ENCODE data around the gene LPIN1.

LPIN1 gene

GRCh38 chr2:11861044-11861443, 114.6 kb downstream of the LPIN1 start:
- in situ Hi-C loops (cut with HindIII; ENCODE audit: low sequenced_read_pairs): no loop called here

GRCh38 chr2:11862049-11862448, 115.6 kb downstream of the LPIN1 start:
- in situ Hi-C loops (cut with HindIII; ENCODE audit: low sequenced_read_pairs): no loop called here

GRCh38 chr2:11863103-11863502, 116.7 kb downstream of the LPIN1 start:
- in situ Hi-C loops (cut with HindIII; ENCODE audit: low sequenced_read_pairs): no loop called here

- in situ Hi-C loops (cut with HindIII; ENCODE audit: low sequenced_read_pairs): no loop called here
Observed at GRCh38 chr2:11863513-11864328, 117.3 kb downstream of the LPIN1 start.

GRCh38 chr2:11864724-11865123, 118.3 kb downstream of the LPIN1 start:
- in situ Hi-C loops (cut with HindIII; ENCODE audit: low sequenced_read_pairs): no loop called here

DNA sequence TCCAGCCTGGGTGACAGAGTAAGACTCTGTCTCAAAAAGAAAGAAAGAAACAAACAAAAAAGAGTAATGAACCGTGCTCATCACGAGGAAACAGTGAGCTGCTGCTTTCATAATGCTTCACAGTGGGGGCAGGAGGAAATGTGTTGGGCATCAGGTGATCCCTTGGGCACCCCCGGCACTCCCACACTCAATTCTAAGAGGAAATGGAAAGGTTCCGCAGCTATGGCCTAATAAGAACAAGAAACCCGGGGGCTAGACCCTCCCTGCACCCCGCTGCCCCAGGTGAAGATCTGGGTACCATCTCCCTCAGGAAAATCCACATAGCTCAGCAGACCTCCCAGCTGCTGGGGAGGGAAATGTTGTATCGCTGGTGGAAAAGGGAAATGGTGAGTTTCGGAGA, 118.9 kb downstream of the LPIN1 start:
- in situ Hi-C loops (cut with HindIII; ENCODE audit: low sequenced_read_pairs): no loop called here

- in situ Hi-C loops (cut with HindIII; ENCODE audit: low sequenced_read_pairs): no loop called here
Observed at GRCh38 chr2:11865805-11866204, 119.4 kb downstream of the LPIN1 start.

- in situ Hi-C loops (cut with HindIII; ENCODE audit: low sequenced_read_pairs): no loop called here
Observed at GRCh38 chr2:11866358-11867335, 120.2 kb downstream of the LPIN1 start.

- in situ Hi-C loops (cut with HindIII; ENCODE audit: low sequenced_read_pairs): no loop called here
Observed at GRCh38 chr2:11867926-11868325, 121.5 kb downstream of the LPIN1 start.

DNA sequence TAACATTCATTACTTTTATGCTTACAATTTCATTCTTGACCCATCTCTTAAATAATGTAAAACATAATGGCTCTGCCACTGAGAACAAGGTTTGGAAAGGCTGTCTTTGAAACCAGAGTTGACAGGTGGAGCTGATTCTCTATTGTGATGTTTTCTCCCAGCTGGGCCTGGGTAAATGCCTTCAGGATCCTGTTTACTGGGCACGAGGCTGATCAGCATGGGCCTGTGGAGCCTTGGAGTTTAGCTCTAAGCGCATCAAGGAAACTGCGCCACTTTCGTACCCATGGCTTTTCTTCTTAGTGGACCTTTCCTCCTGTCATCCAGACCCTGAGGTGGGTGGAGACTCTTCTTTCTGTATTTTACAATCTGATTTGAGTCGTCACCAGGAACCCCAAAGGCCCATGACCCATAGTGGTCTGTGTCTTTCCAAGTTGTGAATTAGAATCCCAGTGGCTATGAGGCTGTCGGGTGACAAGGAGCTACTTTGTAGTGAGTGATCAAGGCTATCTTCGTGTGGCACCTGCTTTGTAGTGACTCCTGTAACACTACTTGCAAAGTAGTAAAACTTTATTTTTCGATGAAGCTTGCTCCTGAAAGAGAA, 123.1 kb downstream of the LPIN1 start:
- in situ Hi-C loops (cut with HindIII; ENCODE audit: low sequenced_read_pairs): no loop called here

- in situ Hi-C loops (cut with HindIII; ENCODE audit: low sequenced_read_pairs): no loop called here
Observed at GRCh38 chr2:11870064-11870463, 123.6 kb downstream of the LPIN1 start.

- in situ Hi-C loops (cut with HindIII; ENCODE audit: low sequenced_read_pairs): no loop called here
Observed at GRCh38 chr2:11870584-11870983, 124.2 kb downstream of the LPIN1 start.

DNA sequence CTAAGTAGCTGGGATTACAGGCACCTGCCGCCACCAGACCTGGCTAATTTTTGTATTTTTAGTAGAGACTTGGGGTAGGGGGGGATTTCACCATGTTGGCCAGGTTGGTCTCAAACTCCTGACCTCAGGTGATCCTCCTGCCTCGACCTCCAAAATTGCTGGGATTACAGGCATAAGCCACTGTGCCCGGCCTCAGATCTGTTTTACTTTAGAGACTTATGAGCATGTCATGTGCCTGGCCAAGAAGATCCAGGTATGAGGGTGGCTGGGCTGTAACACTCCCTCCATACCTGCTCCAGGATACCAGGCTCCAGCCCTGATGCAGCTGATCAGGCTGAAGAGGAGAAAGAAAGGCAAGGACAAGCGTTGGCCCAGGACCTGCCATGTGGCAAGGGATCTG, 125.0 kb downstream of the LPIN1 start:
- in situ Hi-C loops (cut with HindIII; ENCODE audit: low sequenced_read_pairs): no loop called here

GRCh38 chr2:11872247-11872947, 126.0 kb downstream of the LPIN1 start:
- in situ Hi-C loops (cut with HindIII; ENCODE audit: low sequenced_read_pairs): no loop called here

GRCh38 chr2:11872948-11873269, 126.5 kb downstream of the LPIN1 start:
- in situ Hi-C loops (cut with HindIII; ENCODE audit: low sequenced_read_pairs): no loop called here

DNA sequence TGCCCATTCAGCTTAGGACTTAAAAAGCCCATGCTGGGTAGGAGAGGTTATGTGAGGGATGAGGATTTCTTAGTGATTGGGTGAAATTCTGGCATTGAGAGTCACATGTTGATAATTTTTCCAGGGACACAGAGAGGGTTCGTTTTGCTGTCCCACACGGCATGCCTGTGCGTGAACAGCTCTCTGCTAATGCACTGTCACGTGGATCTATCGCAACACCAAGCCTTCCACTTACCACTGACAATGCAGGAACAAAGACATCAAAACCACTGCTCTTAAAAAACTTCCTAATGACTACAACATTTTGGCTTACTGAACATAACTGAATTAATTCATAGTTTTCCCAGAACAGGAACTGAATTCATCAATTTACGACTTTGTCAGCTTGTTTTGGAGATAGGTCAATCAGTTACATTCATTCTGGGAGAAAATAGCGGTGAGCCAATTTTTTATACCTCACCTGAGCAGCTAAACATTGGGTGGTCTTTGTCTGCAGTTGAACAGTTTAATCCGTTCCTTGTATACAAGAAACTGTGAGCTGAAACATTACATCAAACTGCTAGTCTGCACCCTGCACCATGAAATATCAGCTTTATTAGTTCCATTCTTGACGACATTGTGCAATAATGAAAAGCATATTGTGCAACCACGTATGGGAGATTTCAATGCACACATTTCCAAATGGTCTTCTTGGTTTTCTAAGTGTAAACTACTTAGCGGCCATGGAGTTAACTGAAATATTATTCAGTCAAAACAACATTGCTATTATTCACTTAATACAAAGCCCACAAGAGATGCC, 127.1 kb downstream of the LPIN1 start:
- in situ Hi-C loops (cut with HindIII; ENCODE audit: low sequenced_read_pairs): no loop called here

DNA sequence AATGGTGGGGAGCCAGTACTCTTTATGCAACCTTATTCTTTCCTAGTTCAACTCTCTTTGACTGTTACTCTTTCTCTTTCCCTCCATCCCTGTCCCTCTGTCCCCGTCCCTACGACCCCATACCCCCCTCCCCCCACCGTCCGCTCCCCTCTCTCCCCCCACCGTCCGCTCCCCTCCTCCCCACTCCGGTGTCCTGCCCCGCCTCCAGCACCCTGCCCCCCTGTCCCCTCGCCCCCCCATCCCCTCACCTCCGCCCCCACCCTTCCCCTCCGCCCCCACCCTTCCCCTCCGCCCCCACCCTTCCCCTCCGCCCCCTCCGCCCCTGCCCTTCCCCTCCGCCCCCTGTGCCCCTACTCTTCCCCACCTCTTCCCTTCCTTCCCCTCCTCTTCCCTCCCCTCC, 128.4 kb downstream of the LPIN1 start:
- in situ Hi-C loops (cut with HindIII; ENCODE audit: low sequenced_read_pairs): no loop called here

DNA sequence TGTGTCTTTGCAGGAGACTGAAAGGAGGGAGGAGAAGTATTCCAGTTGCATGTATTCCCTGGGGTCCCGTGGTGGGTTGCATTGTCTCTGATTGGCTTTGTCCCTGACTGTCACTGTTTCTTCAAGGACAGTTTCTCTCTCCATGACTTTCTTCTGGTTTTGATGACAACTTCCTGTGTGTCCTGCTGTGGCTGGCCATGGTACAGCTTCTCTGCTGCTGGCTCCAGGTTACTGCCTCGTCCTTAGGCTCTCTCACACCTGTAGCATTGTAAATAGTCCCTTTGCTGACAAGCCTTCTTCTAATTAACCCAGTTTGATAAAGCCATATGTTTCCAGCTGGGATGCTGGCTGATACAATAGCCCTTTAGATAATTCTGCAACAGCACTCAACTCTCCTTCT, 129.0 kb downstream of the LPIN1 start:
- in situ Hi-C loops (cut with HindIII; ENCODE audit: low sequenced_read_pairs): no loop called here

- in situ Hi-C loops (cut with HindIII; ENCODE audit: low sequenced_read_pairs): no loop called here
Observed at GRCh38 chr2:11876436-11876835, 130.0 kb downstream of the LPIN1 start.

DNA sequence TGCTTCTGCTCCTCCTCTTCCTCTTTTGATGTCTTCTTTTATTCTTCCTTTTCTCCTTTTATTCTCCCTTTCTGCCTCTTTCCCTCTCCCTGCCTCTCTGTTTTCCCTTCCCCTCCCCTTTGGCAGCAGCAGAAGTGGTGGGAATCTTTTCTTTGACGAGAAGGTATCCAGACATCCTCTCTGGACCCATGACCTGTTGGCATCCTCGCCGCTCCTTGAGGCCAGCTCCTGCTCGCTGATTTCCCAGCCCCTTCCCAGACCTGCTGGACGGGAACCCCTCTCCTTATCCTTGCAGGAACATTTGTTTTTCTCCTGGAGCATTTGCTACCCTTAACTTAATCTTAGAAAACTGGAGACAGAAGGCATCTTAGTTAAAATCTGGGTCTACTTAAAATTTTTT, 130.5 kb downstream of the LPIN1 start:
- in situ Hi-C loops (cut with HindIII; ENCODE audit: low sequenced_read_pairs): no loop called here
